K562 (cell line): ENCODE data around the gene MPPED1. TPM values are rescaled to one million over a fixed set of nuclear protein-coding genes. Genes with fewer than 3 reads are reported as not detected.

Experiments
- ATAC-seq: fragments of 200-7000 bp; cut with Tn5 transposase; 3 replicates; pipeline ENCODE4 v1.9.1; 2020; ENCODE audit warnings: moderate library complexity
- BruUV-seq: library from RNA; stranded (reverse); fragments of 400-500 nt; replicated peaks from 2 replicates; lab custom pipeline; 2021; lab: Mats Ljungman, UMichigan
- CTCF ChIA-PET: fragments of 300-600 bp; formaldehyde crosslinking; extraction: SDS; loops from one replicate; lab custom pipeline; 2021; ENCODE audit warnings: low intra/inter-chr PET ratio; lab: Yijun Ruan, JAX
- POLR2A ChIA-PET: fragments of 300-600, 350-650 bp; sonication (Branson Sonifier 250); formaldehyde crosslinking; extraction: SDS; loops from one replicate; lab custom pipeline; 2021; ENCODE audit warnings: antibody characterized with exemption, inconsistent platforms; lab: Yijun Ruan, JAX
- DNase-seq, 4 experiments: peaks; one replicate each; pipeline versions ENCODE4 v3.0.0 to v3.0.0-alpha.2; 2011 to 2018; ENCODE audit warnings: low spot score in 3 of 4, mixed read lengths in 3 of 4; ENCODE audit errors: extremely low read depth in 1 of 4
- FAIRE-seq: peaks from 2 replicates; lab custom pipeline; 2011; peaks lifted over from hg19 to GRCh38; lab: Jason Lieb, UNC
- H2AFZ ChIP-seq: 2 replicates; pipeline ENCODE4 v1.6.0; 2011; ENCODE audit warnings: low read depth, low read length, control low read depth, inconsistent platforms
- H3K27ac ChIP-seq: fragments of 200-600 bp; 3 replicates; pipeline ENCODE4 v1.8.0; 2011; ENCODE audit warnings: low read depth, mild to moderate bottlenecking, control low read depth, inconsistent platforms, low read length, moderate library complexity, mixed read lengths; ENCODE audit errors: extremely low read depth
- H3K27me3 ChIP-seq, 2 experiments: fragments of 300-600 bp in 1 of 2; 2 replicates in 1 of 2; 3 replicates in 1 of 2; pipeline versions ENCODE4 v1.6.0 to v1.8.0; 2011; ENCODE audit warnings: inconsistent platforms in 2 of 2, low read length in 2 of 2, mild to moderate bottlenecking in 1 of 2, mixed read lengths in 1 of 2, moderate library complexity in 1 of 2; ENCODE audit not compliant: control insufficient read depth in 2 of 2, insufficient read depth in 2 of 2
- H3K36me3 ChIP-seq: fragments of 300-600 bp; 3 replicates; pipeline ENCODE4 v1.8.0; 2011; ENCODE audit warnings: mild to moderate bottlenecking, low read length, inconsistent platforms; ENCODE audit not compliant: control insufficient read depth, insufficient read depth
- H3K4me1 ChIP-seq, 2 experiments: fragments of 200-600 bp in 1 of 2; replicated peaks in 1 of 2; 2 replicates in 1 of 2; 3 replicates in 1 of 2; pipeline versions ENCODE4 v1.5.1 to v1.8.0; 2011; ENCODE audit warnings: inconsistent platforms in 2 of 2, low read length in 2 of 2, mild to moderate bottlenecking in 1 of 2, mixed read lengths in 1 of 2, moderate library complexity in 1 of 2; ENCODE audit not compliant: control insufficient read depth in 2 of 2, insufficient read depth in 2 of 2
- H3K4me2 ChIP-seq: 2 replicates; pipeline ENCODE4 v1.6.1; 2011; ENCODE audit warnings: low read length, control low read depth, inconsistent platforms, mixed read lengths; ENCODE audit not compliant: insufficient read depth
- H3K4me3 ChIP-seq: fragments of 200-600 bp; sonication (generic), shearing (Covaris generic); 2 replicates; pipeline ENCODE4 v1.5.1; 2016; ENCODE audit warnings: control low read depth, inconsistent platforms
- H3K79me2 ChIP-seq: fragments of 200-600 bp; 3 replicates; pipeline ENCODE4 v1.8.0; 2011; ENCODE audit warnings: low read length, inconsistent platforms; ENCODE audit not compliant: control insufficient read depth, insufficient read depth
- H3K9ac ChIP-seq, 2 experiments: 2 replicates each; pipeline versions ENCODE4 v1.6.0 to v1.6.1; 2011; ENCODE audit warnings: low read depth in 2 of 2, low read length in 2 of 2, control low read depth in 1 of 2, inconsistent platforms in 1 of 2, mild to moderate bottlenecking in 1 of 2, mixed read lengths in 1 of 2; ENCODE audit not compliant: insufficient read depth in 1 of 2
- H3K9me1 ChIP-seq: one replicate; pipeline ENCODE4 v1.6.0; 2011; ENCODE audit warnings: inconsistent platforms, mild to moderate bottlenecking, low read length, moderate library complexity; ENCODE audit not compliant: control insufficient read depth, insufficient read depth
- H3K9me3 ChIP-seq: replicated peaks from 2 replicates; pipeline ENCODE4 v1.5.1; 2011; ENCODE audit warnings: low read depth, low read length, inconsistent platforms; ENCODE audit not compliant: control insufficient read depth, insufficient read depth
- H4K20me1 ChIP-seq: replicated peaks from 2 replicates; pipeline ENCODE4 v1.6.1; 2011; ENCODE audit warnings: low read length, inconsistent platforms, mixed read lengths; ENCODE audit not compliant: control insufficient read depth, insufficient read depth
- ARID2 ChIP-seq: fragments of 450-650 bp; IDR thresholded peaks from 2 replicates; pipeline ENCODE4 v1.6.1; 2017; ENCODE audit warnings: antibody characterized with exemption, mild to moderate bottlenecking
- ASH1L ChIP-seq: fragments of 450-650 bp; IDR thresholded peaks from 2 replicates; pipeline ENCODE4 v1.6.1; 2018; ENCODE audit warnings: borderline replicate concordance, mild to moderate bottlenecking, low read depth; ENCODE audit not compliant: partially characterized antibody
- BRD9 ChIP-seq: fragments of 450-650 bp; IDR thresholded peaks from 2 replicates; pipeline ENCODE4 v1.6.1; 2018; ENCODE audit warnings: low read depth; ENCODE audit not compliant: partially characterized antibody
- GABPB2 ChIP-seq: fragments of 250-450 bp; sonication (Bioruptor Pico); conservative IDR thresholded peaks from 2 replicates; pipeline ENCODE4 v1.5.1; 2021; ENCODE audit warnings: mild to moderate bottlenecking
- MTF1 ChIP-seq: fragments of 250-450 bp; sonication (Bioruptor Pico); IDR thresholded peaks from 2 replicates; pipeline ENCODE4 v1.9.0; 2021; ENCODE audit warnings: moderate library complexity, mild to moderate bottlenecking, inconsistent platforms, borderline replicate concordance
- PML ChIP-seq: IDR thresholded peaks from 2 replicates; pipeline ENCODE4 v1.6.1; 2012; ENCODE audit warnings: low read length, inconsistent platforms
- RBM15 ChIP-seq: fragments of 200-400 bp; formaldehyde crosslinking; IDR thresholded peaks from 2 replicates; pipeline ENCODE4 v1.6.1; 2018; ENCODE audit warnings: mild to moderate bottlenecking, low read length, moderate library complexity; ENCODE audit not compliant: insufficient read depth
- SLC30A9 ChIP-seq: fragments of 250-450 bp; sonication (Bioruptor Pico); IDR thresholded peaks from 2 replicates; pipeline ENCODE4 v1.8.0; 2022; ENCODE audit warnings: mild to moderate bottlenecking, moderate library complexity
- TCF15 ChIP-seq: fragments of 250-450 bp; sonication (Bioruptor Pico); IDR thresholded peaks from 2 replicates; pipeline ENCODE4 v1.8.0; 2022; ENCODE audit warnings: moderate library complexity, mild to moderate bottlenecking, inconsistent platforms
- TCF7 ChIP-seq: sonication (generic); IDR thresholded peaks from 2 replicates; pipeline ENCODE4 v1.6.1; 2016; ENCODE audit warnings: antibody characterized with exemption, borderline replicate concordance
- ZBTB5 ChIP-seq: fragments of 450-650 bp; IDR thresholded peaks from 2 replicates; pipeline ENCODE4 v1.6.1; 2017; ENCODE audit warnings: antibody characterized with exemption
- ZNF232 ChIP-seq: sonication (generic); formaldehyde crosslinking; IDR thresholded peaks from 2 replicates; pipeline ENCODE4 v1.8.0; 2022; ENCODE audit warnings: mild to moderate bottlenecking, missing genetic modification reagents
- WGBS: fragments of 100-300 bp; shearing (Covaris generic); methylation state at CpG from one replicate; pipeline ENCODE4 v1.1.6; 2016; ENCODE audit warnings: low coverage, mixed read lengths; ENCODE audit not compliant: insufficient coverage; ENCODE audit errors: missing lambda C conversion rate; 5-methylcytosine and 5-hydroxymethylcytosine counted together
- in situ Hi-C: fragments of 300-500 bp; cut with MboI; formaldehyde crosslinking; loops from 4 replicates; pipeline ENCODE4 v1.15.0; 2018; ENCODE audit warnings: inconsistent platforms, mixed read lengths
- intact Hi-C: fragments of 100-400 bp; cut with micrococcal nuclease; formaldehyde crosslinking; loops from 2 replicates; pipeline ENCODE4 v1.14.2; 2022
- polyA plus RNA-seq, 8 experiments: library from polyadenylated mRNA; depleted of rRNA in 4 of 8; stranded (reverse) in 5 of 8; unstranded in 3 of 8; fragments of >200 nt; fragmentation: Nextera tagmentation in 2 of 8; fragmentation: Illumina TruSeq in 1 of 8; extraction: Ambion mirVana in 2 of 8; extraction: Trizol in 1 of 8; gene quantifications; 2 replicates each; pipeline versions ENCODE4 v1.2.1 to v1.2.3, GENCODE V29; 2011 to 2014; ENCODE audit warnings: inconsistent platforms in 1 of 8, missing spikeins in 1 of 8
- total RNA-seq, 7 experiments: library from RNA; depleted of rRNA in 6 of 7; stranded (reverse); fragments of >200 nt in 6 of 7; fragmentation: Illumina TruSeq in 2 of 7; extraction: Trizol in 2 of 7; gene quantifications; 2 replicates each; pipeline versions ENCODE4 v1.2.1 to v1.2.3, GENCODE V29; 2011 to 2021; ENCODE audit warnings: low replicate concordance in 1 of 7
- TF ChIP-seq, protein P1 (sequence below): sonication (generic); formaldehyde crosslinking; IDR thresholded peaks from 2 replicates; pipeline ENCODE4 v1.8.1; 2022; ENCODE audit warnings: missing genetic modification reagents
- TF ChIP-seq, protein P2 (sequence below): fragments of 450-650 bp; formaldehyde crosslinking; IDR thresholded peaks from 2 replicates; pipeline ENCODE4 v1.4.0; 2020; ENCODE audit warnings: mild to moderate bottlenecking, mixed read lengths
- TF ChIP-seq, protein P3 (sequence below): sonication (generic); formaldehyde crosslinking; IDR thresholded peaks from 2 replicates; pipeline ENCODE4 v1.4.0; 2020; ENCODE audit warnings: mild to moderate bottlenecking, missing genetic modification reagents

The MPPED1 gene
- total and polyA plus RNA-seq, 9 of the 15 experiments (the other 6 are each of a cell fraction or from before 2014, with no cell fraction given): not detected

DNA sequence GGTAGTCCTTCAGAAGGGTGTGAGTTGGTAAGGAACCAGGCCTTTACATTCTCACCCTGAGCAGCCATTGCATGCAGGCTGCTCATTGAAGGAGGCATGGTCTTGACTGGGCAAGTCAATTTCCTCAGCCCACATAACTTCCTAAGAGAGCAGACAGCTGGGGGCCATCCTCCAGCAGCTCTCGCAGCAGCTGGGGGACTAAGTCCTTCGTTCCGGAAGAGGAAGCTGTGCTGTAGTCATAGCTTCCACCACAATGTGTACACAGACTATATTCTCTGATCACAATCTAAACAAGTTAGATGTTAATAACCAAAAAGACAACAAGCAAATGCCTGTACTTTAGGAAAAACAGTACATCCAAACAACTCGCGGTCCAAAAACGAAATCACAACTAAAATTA, 30.1 kb upstream of the MPPED1 start:
- ChIA-PET CTCF (no interaction called here), POLR2A (no interaction called here)
- no peak overlapping the region for H3K27ac ChIP-seq
- ATAC-seq (no peak), FAIRE-seq (no peak), DNase-seq (no peak)
- in situ Hi-C loops: no loop called here
- H4K20me1 ChIP-seq: no peaks in the 10 kb centered on the region
- WGBS: 3% methylated on average over 6 of the region's 6 CpGs
- no TSS peak for BruUV-seq
- H3K4me1 ChIP-seq: 0 out of 5 replicates have a peak, but pooled peaks cover 0 to 4% of the 10 kb centered on the region in 2 experiments
- TF ChIP-seq GABPB2 (CRISPR knock-in tag) (no peak), TCF15 (no peak), RBM15 (no peak), ZBTB5 (no peak), PML (no peak), ARID2 (no peak), BRD9 (no peak), SLC30A9 (no peak), ASH1L (no peak), MTF1 (no peak), TCF7 (no peak), ZNF232 (CRISPR knock-in tag) (no peak)
- TF ChIP-seq, protein P1, sequence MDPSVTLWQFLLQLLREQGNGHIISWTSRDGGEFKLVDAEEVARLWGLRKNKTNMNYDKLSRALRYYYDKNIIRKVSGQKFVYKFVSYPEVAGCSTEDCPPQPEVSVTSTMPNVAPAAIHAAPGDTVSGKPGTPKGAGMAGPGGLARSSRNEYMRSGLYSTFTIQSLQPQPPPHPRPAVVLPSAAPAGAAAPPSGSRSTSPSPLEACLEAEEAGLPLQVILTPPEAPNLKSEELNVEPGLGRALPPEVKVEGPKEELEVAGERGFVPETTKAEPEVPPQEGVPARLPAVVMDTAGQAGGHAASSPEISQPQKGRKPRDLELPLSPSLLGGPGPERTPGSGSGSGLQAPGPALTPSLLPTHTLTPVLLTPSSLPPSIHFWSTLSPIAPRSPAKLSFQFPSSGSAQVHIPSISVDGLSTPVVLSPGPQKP: no peak
- TF ChIP-seq, protein P2, sequence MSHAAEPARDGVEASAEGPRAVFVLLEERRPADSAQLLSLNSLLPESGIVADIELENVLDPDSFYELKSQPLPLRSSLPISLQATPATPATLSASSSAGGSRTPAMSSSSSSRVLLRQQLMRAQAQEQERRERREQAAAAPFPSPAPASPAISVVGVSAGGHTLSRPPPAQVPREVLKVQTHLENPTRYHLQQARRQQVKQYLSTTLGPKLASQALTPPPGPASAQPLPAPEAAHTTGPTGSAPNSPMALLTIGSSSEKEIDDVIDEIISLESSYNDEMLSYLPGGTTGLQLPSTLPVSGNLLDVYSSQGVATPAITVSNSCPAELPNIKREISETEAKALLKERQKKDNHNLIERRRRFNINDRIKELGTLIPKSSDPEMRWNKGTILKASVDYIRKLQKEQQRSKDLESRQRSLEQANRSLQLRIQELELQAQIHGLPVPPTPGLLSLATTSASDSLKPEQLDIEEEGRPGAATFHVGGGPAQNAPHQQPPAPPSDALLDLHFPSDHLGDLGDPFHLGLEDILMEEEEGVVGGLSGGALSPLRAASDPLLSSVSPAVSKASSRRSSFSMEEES (CRISPR knock-in tag): no peak
- TF ChIP-seq, protein P3, sequence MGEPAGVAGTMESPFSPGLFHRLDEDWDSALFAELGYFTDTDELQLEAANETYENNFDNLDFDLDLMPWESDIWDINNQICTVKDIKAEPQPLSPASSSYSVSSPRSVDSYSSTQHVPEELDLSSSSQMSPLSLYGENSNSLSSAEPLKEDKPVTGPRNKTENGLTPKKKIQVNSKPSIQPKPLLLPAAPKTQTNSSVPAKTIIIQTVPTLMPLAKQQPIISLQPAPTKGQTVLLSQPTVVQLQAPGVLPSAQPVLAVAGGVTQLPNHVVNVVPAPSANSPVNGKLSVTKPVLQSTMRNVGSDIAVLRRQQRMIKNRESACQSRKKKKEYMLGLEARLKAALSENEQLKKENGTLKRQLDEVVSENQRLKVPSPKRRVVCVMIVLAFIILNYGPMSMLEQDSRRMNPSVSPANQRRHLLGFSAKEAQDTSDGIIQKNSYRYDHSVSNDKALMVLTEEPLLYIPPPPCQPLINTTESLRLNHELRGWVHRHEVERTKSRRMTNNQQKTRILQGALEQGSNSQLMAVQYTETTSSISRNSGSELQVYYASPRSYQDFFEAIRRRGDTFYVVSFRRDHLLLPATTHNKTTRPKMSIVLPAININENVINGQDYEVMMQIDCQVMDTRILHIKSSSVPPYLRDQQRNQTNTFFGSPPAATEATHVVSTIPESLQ (CRISPR knock-in tag): no peak
- H3K4me2 ChIP-seq: no peak overlapping the region
- intact Hi-C loops: no loop called here
- no peaks in the 10 kb centered on the region for H3K9me3 ChIP-seq
- H3K79me2 ChIP-seq: no peaks in the 10 kb centered on the region
- H3K27me3 ChIP-seq: peaks cover 3 to 10% of the 10 kb centered on the region in 2 experiments; a peak in 2 of 5 replicates
- H3K9me1 ChIP-seq: no peaks in the 10 kb centered on the region
- H3K4me3 ChIP-seq: no peak overlapping the region
- H3K9ac ChIP-seq: no peak overlapping the region
- H2AFZ ChIP-seq: no peak overlapping the region
- H3K36me3 ChIP-seq: no peaks in the 10 kb centered on the region
